SK-N-SH treated with all-trans-retinoic acid at 6 μM for 48 hours (cell line): ENCODE data around the gene RREB1.

Experiments used
- ATAC-seq: fragments of 200-7000 bp; cut with Tn5 transposase; 3 replicates; pipeline ENCODE4 v1.9.1; 2020; ENCODE audit warnings: mild to moderate bottlenecking, moderate library complexity
- ARNTL ChIP-seq: fragments of 450-650 bp; formaldehyde crosslinking; IDR thresholded peaks from 2 replicates; pipeline ENCODE4 v1.5.0; 2020; ENCODE audit warnings: low read depth, mild to moderate bottlenecking, moderate library complexity, borderline replicate concordance
- BACH2 ChIP-seq: fragments of 250-450 bp; sonication (Bioruptor Pico); IDR thresholded peaks from 2 replicates; pipeline ENCODE4 v1.9.0; 2021; ENCODE audit warnings: mild to moderate bottlenecking, borderline replicate concordance
- CSDC2 ChIP-seq: fragments of 250-450 bp; sonication (Bioruptor Pico); IDR thresholded peaks from 2 replicates; pipeline ENCODE4 v1.5.0; 2020; ENCODE audit warnings: mild to moderate bottlenecking, moderate library complexity
- ESRRG ChIP-seq: fragments of 250-450 bp; sonication (Bioruptor Pico); IDR thresholded peaks from 2 replicates; pipeline ENCODE4 v1.6.1; 2021; ENCODE audit warnings: mild to moderate bottlenecking
- GLIS3 ChIP-seq: fragments of 250-450 bp; sonication (Bioruptor Pico); IDR thresholded peaks from 2 replicates; pipeline ENCODE4 v1.5.0; 2020; ENCODE audit warnings: mild to moderate bottlenecking, moderate library complexity
- ISL1 ChIP-seq: fragments of 250-450 bp; sonication (Bioruptor Pico); IDR thresholded peaks from 2 replicates; pipeline ENCODE4 v2.1.2; 2022; ENCODE audit warnings: mild to moderate bottlenecking, moderate library complexity
- OSR1 ChIP-seq: fragments of 250-450 bp; sonication (Bioruptor Pico); IDR thresholded peaks from 2 replicates; pipeline ENCODE4 v1.8.0; 2022; ENCODE audit warnings: moderate library complexity, mild to moderate bottlenecking, inconsistent platforms
- PPARA ChIP-seq: fragments of 250-450 bp; sonication (Bioruptor Pico); IDR thresholded peaks from 2 replicates; pipeline ENCODE4 v1.5.0; 2020; ENCODE audit warnings: mild to moderate bottlenecking, borderline replicate concordance
- SNAI2 ChIP-seq: fragments of 250-450 bp; sonication (Bioruptor Pico); IDR thresholded peaks from 2 replicates; pipeline ENCODE4 v1.5.0; 2020; ENCODE audit warnings: mild to moderate bottlenecking, moderate library complexity
- TCF4 ChIP-seq: fragments of 250-450 bp; sonication (Bioruptor Pico); IDR thresholded peaks from 2 replicates; pipeline ENCODE4 v1.8.0; 2021; ENCODE audit warnings: mild to moderate bottlenecking, moderate library complexity, borderline replicate concordance
- TOX ChIP-seq: fragments of 250-450 bp; sonication (Bioruptor Pico); IDR thresholded peaks from 2 replicates; pipeline ENCODE4 v1.8.0; 2021; ENCODE audit warnings: mild to moderate bottlenecking, moderate library complexity, borderline replicate concordance
- ZC3H10 ChIP-seq: fragments of 250-450 bp; sonication (Bioruptor Pico); IDR thresholded peaks from 2 replicates; pipeline ENCODE4 v1.5.1; 2021; ENCODE audit warnings: mild to moderate bottlenecking, moderate library complexity
- ZFP3 ChIP-seq: fragments of 250-450 bp; sonication (Bioruptor Pico); IDR thresholded peaks from 2 replicates; pipeline ENCODE4 v1.5.0; 2020; ENCODE audit warnings: mild to moderate bottlenecking, moderate library complexity
- ZFP30 ChIP-seq: fragments of 450-650 bp; formaldehyde crosslinking; IDR thresholded peaks from 2 replicates; pipeline ENCODE4 v1.5.0; 2022; ENCODE audit warnings: mild to moderate bottlenecking, moderate library complexity
- ZNF565 ChIP-seq: fragments of 450-650 bp; formaldehyde crosslinking; conservative IDR thresholded peaks from 2 replicates; pipeline ENCODE4 v1.5.0; 2020; ENCODE audit warnings: low read depth, mild to moderate bottlenecking, moderate library complexity
- ZNF70 ChIP-seq: fragments of 450-650 bp; formaldehyde crosslinking; IDR thresholded peaks from 2 replicates; pipeline ENCODE4 v1.5.0; 2020; ENCODE audit warnings: mild to moderate bottlenecking, moderate library complexity
- ZNF8 ChIP-seq: fragments of 450-650 bp; formaldehyde crosslinking; IDR thresholded peaks from 2 replicates; pipeline ENCODE4 v1.5.0; 2020; ENCODE audit warnings: mild to moderate bottlenecking, moderate library complexity
- TF ChIP-seq, protein P1 (sequence below): fragments of 250-450 bp; sonication (Bioruptor Pico); IDR thresholded peaks from 2 replicates; pipeline ENCODE4 v1.5.1; 2021; ENCODE audit warnings: mild to moderate bottlenecking, moderate library complexity
- TF ChIP-seq, protein P2 (sequence below): fragments of 250-450 bp; sonication (Bioruptor Pico); IDR thresholded peaks from 2 replicates; pipeline ENCODE4 v1.8.0; 2020; ENCODE audit warnings: mild to moderate bottlenecking, moderate library complexity, borderline replicate concordance
- TF ChIP-seq, protein P3 (sequence below): fragments of 250-450 bp; sonication (Bioruptor Pico); IDR thresholded peaks from 2 replicates; pipeline ENCODE4 v1.5.1; 2020; ENCODE audit warnings: low read depth, mild to moderate bottlenecking, moderate library complexity
- TF ChIP-seq, protein P4 (sequence below): fragments of 250-450 bp; sonication (Bioruptor Pico); IDR thresholded peaks from 2 replicates; pipeline ENCODE4 v1.8.0; 2021; ENCODE audit warnings: low read depth, mild to moderate bottlenecking, moderate library complexity, borderline replicate concordance

Gene RREB1

DNA sequence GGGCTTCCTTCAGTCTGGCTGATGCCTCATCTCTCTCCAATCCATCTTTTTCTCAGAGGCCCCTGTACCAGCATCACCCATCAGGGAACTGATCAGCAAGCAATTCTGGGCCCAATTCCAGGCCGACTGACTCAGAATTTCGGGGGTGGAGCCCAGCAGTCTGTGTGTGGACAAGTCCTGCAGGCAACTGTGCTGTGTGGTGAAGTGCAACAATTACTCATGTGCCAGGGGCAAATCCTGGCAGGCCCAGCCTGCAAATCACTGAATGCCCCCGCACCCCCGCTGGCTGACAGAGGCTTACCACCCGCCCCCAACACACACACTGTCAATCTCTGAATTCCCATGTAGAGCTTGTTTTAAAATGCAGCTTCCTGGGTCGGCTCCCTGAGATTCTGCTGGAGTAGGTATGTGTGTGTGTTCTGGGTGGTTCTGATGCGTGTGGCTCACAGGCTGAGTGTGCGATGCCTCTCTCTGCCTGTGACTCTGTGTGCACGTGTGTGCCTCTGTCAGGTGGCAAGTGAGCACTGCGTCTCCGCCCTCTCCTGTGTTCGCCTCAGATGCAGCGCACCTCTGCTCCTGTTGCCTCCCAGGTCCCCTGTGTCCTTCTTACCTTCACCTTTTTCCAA is 159.8 kb downstream of the RREB1 start (continued):
- no peak for TF ChIP-seq TOX
- TF ChIP-seq ARNTL (CRISPR knock-in tag), result no peak
- TF ChIP-seq CSDC2 (CRISPR knock-in tag), result no peak
- TF ChIP-seq PPARA, result no peak
- TF ChIP-seq, all 23 proteins: peak for 0

DNA sequence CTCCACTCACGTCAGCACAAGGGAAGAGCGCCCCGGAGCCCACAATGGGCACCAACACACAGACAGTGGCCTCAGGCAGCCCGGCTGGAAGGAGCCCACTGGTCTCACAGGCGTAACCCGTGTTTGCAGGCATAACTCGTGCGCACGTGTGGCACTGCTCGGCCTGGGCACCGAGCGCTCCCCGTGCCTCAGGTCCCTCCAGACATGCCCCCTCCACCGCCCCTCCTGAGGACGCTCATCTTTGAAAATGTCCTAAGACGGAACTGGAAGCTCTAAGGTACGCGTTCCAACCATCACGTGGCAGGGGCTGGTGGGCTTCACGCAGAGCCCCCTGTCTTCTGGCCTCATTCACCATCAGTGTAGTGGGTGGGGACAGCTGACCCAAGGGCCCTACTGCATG is 160.6 kb downstream of the RREB1 start:
- TF ChIP-seq ZC3H10, result no peak
- TF ChIP-seq ARNTL (CRISPR knock-in tag), result no peak
- no peak for TF ChIP-seq TCF4 (CRISPR knock-in tag)
- no peak for TF ChIP-seq ZNF70
- TF ChIP-seq, protein P1, sequence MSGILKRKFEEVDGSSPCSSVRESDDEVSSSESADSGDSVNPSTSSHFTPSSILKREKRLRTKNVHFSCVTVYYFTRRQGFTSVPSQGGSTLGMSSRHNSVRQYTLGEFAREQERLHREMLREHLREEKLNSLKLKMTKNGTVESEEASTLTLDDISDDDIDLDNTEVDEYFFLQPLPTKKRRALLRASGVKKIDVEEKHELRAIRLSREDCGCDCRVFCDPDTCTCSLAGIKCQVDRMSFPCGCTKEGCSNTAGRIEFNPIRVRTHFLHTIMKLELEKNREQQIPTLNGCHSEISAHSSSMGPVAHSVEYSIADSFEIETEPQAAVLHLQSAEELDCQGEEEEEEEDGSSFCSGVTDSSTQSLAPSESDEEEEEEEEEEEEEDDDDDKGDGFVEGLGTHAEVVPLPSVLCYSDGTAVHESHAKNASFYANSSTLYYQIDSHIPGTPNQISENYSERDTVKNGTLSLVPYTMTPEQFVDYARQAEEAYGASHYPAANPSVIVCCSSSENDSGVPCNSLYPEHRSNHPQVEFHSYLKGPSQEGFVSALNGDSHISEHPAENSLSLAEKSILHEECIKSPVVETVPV (CRISPR knock-in tag), result no peak
- no peak for TF ChIP-seq ZNF8
- TF ChIP-seq ISL1 (CRISPR knock-in tag), result no peak
- no peak for TF ChIP-seq ZFP3
- no peak for TF ChIP-seq ZNF565
- no peak for TF ChIP-seq ESRRG (CRISPR knock-in tag)
- no peak for TF ChIP-seq GLIS3 (CRISPR knock-in tag)
- TF ChIP-seq SNAI2 (CRISPR knock-in tag), result no peak
- no peak for TF ChIP-seq TOX
- TF ChIP-seq CSDC2 (CRISPR knock-in tag), result no peak
- ATAC-seq, result no peak

DNA sequence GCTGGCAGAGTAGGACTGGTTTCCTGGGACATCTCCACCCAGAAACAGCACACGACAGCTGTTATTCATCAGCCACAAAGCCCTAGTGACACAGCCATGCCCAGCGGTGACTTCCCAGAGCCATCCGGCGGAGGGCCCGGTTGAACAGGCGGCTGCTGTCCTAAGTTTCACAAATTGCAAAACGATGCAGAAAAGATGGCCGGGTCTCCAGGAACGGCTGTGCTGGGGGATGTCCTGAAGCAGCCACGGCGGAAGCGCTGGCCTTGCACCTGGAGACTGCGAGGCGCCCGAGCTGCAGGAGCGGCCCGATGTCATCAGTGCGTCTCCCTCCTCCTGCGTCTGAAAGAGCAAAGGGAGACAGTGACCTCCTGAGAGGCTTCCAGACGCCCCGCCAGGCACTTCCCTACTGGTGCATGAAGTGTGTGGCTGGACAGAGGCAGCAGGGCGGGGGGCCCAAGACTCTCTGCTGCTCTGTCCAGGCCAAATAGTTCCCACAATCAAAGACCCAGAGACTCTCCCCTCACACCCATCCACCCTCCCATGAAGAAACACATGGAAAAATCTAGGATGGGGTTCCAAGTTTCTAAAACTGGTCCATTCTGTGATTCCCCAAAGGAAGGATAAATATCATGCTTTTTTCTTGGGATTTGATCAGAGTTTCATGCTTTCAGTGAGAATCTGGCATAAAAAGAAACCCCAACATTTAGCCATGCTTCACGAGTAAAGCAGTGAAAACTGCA is 161.2 kb downstream of the RREB1 start:
- TF ChIP-seq, protein P2, sequence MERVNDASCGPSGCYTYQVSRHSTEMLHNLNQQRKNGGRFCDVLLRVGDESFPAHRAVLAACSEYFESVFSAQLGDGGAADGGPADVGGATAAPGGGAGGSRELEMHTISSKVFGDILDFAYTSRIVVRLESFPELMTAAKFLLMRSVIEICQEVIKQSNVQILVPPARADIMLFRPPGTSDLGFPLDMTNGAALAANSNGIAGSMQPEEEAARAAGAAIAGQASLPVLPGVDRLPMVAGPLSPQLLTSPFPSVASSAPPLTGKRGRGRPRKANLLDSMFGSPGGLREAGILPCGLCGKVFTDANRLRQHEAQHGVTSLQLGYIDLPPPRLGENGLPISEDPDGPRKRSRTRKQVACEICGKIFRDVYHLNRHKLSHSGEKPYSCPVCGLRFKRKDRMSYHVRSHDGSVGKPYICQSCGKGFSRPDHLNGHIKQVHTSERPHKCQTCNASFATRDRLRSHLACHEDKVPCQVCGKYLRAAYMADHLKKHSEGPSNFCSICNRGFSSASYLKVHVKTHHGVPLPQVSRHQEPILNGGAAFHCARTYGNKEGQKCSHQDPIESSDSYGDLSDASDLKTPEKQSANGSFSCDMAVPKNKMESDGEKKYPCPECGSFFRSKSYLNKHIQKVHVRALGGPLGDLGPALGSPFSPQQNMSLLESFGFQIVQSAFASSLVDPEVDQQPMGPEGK (CRISPR knock-in tag), result no peak
- ATAC-seq, result no peak

DNA sequence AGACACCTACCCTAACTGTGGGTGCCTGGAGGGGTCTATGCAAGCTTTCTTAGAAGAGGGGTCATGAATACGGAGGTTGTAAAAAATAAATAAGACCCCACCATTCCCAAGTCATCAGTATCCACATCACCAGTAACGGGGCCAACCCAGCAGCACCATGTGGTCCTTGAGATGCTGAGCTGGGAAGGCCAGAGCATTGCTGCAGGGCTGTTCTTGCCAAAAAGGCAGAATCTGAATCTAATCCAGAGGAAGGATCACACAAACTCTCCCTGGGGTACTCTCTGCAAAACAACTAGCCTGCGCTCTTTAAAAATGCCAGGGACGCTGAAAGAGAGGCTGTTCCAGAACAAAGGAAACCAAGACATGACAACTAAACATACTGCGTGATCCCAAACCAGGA is 162.1 kb downstream of the RREB1 start:
- ATAC-seq, result no peak
- TF ChIP-seq ARNTL (CRISPR knock-in tag) (no peak), ZNF8 (no peak), ISL1 (CRISPR knock-in tag) (no peak), ZFP3 (no peak)
- TF ChIP-seq, protein P3, sequence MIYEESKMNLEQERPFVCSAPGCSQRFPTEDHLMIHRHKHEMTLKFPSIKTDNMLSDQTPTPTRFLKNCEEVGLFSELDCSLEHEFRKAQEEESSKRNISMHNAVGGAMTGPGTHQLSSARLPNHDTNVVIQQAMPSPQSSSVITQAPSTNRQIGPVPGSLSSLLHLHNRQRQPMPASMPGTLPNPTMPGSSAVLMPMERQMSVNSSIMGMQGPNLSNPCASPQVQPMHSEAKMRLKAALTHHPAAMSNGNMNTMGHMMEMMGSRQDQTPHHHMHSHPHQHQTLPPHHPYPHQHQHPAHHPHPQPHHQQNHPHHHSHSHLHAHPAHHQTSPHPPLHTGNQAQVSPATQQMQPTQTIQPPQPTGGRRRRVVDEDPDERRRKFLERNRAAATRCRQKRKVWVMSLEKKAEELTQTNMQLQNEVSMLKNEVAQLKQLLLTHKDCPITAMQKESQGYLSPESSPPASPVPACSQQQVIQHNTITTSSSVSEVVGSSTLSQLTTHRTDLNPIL, result no peak

DNA sequence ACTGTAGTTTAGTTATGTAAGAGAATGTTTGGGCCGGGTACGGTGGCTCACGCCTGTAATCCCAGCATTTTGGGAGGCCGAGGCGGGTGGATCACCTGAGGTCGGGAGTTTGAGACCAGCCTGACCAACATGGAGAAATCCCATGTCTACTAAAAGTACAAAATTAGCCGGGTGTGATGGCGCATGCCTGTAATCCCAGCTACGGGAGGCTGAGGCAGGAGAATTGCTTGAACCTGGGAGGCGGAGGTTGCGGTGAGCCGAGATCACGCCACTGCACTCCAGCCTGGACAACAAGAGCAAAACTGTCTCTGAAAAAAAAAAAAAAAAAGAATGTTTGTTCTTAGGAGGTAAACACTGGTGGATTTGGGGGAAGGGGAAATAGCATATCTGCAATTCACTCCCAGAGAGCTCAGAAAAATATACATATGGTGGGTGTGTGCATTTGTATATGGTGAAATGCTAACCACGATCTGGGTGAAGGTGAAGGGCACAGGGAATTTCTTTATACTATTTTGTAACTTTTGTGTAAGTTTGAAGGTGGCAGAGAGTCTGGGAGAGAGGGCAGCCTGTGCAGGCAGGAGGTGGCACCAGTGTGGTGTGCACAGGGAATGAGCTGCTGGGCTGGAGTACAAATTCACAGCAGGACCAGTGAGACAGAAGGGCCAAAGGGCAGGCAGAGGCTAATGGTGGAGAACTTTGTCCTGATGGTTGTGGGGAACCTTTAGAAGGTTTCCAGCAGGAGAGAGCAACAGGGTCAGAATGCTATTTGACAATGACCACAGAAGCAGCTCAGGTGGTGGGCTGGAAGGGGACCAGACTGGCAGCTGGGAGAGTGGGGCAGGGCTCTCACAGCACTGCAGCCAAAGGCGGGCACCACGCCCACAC is 162.8 kb downstream of the RREB1 start:
- no peak for ATAC-seq
- TF ChIP-seq ZNF70 (no peak), BACH2 (no peak), ZNF565 (no peak), ZC3H10 (no peak), ISL1 (CRISPR knock-in tag) (no peak), SNAI2 (CRISPR knock-in tag) (no peak), OSR1 (CRISPR knock-in tag) (no peak), ESRRG (CRISPR knock-in tag) (no peak), TCF4 (CRISPR knock-in tag) (no peak), ZFP30 (CRISPR knock-in tag) (no peak), TOX (no peak), ARNTL (CRISPR knock-in tag) (no peak), PPARA (no peak), ZNF8 (no peak)
- TF ChIP-seq, protein P2 (CRISPR knock-in tag), result no peak
- TF ChIP-seq, protein P1 (CRISPR knock-in tag), result no peak
- TF ChIP-seq, protein P4, sequence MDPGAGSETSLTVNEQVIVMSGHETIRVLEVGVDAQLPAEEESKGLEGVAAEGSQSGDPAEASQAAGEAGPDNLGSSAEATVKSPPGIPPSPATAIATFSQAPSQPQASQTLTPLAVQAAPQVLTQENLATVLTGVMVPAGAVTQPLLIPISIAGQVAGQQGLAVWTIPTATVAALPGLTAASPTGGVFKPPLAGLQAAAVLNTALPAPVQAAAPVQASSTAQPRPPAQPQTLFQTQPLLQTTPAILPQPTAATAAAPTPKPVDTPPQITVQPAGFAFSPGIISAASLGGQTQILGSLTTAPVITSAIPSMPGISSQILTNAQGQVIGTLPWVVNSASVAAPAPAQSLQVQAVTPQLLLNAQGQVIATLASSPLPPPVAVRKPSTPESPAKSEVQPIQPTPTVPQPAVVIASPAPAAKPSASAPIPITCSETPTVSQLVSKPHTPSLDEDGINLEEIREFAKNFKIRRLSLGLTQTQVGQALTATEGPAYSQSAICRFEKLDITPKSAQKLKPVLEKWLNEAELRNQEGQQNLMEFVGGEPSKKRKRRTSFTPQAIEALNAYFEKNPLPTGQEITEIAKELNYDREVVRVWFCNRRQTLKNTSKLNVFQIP (CRISPR knock-in tag), result no peak
